Measurements from ENCODE around the gene DCLK1.
"Not testable (repeated sequence)": the region's sequence is repeated elsewhere in the genome, so short reads cannot be mapped to it uniquely, and the experiment has no call there.

DCLK1 gene

DNA sequence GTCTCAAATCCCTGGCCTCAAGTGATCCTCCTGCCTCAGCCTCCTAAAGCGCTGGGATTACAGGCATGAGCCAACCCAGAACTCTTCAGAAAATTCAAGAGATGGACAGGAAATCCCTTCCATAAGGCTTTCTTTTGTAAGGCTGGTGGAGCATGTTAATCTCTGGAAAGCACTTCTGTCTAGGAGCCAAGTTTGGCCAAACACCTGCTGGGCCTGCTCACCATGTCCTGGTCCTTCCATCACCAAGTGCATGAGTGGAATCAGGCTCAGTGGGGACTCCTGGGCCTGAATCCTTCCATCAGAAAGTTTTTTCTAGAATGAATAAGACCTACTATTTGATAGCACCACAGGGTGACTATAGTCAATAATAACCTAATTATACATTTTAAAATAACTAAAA, 148.0 kb downstream of the DCLK1 start:
- DNase-seq: no peak

GRCh38 chr13:35979361-35979951, 151.7 kb downstream of the DCLK1 start:
- no peak for DNase-seq

GRCh38 chr13:35978607-35979316, 152.4 kb downstream of the DCLK1 start:
- no peak for DNase-seq

GRCh38 chr13:35977060-35977459, 154.1 kb downstream of the DCLK1 start:
- no peak for DNase-seq

GRCh38 chr13:35976126-35976525, 155.1 kb downstream of the DCLK1 start:
- no peak for DNase-seq

DNA sequence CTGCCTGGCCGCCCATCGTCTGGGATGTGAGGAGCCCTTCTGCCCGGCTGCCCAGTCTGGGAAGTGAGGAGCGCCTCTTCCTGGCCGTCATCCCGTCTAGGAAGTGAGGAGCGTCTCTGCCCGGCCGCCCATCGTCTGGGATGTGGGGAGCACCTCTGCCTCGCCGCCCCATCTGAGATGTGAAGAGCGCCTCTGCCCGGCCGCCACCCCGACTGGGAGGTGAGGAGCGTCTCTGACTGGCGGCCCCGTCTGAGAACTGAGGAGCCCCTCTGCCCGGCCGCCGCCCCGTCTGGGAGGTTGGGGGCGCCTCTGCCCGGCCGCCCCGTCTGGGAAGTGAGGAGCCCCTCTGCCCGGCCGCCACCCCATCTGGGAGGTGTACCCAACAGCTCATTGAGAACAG, 164.2 kb downstream of the DCLK1 start:
- not testable (repeated sequence) for DNase-seq

DNA sequence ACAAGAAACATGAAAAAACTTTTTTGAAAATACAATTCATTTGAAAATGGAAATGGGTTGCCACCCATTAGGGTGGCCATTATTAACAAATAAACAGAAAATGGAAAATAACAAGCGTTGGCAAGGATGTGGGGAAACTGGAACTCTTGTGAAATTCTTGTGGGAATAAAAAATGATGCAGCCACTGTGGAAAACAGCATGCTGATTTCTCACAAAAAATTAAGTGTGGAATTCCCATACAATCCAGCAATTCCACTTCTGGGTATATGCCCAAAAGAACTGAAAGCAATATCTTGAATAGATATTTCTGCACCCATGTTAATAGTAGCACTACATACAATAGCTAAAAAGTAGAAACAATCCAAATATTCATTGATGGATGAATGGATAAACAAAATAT, 165.2 kb downstream of the DCLK1 start:
- no peak for DNase-seq

DNA sequence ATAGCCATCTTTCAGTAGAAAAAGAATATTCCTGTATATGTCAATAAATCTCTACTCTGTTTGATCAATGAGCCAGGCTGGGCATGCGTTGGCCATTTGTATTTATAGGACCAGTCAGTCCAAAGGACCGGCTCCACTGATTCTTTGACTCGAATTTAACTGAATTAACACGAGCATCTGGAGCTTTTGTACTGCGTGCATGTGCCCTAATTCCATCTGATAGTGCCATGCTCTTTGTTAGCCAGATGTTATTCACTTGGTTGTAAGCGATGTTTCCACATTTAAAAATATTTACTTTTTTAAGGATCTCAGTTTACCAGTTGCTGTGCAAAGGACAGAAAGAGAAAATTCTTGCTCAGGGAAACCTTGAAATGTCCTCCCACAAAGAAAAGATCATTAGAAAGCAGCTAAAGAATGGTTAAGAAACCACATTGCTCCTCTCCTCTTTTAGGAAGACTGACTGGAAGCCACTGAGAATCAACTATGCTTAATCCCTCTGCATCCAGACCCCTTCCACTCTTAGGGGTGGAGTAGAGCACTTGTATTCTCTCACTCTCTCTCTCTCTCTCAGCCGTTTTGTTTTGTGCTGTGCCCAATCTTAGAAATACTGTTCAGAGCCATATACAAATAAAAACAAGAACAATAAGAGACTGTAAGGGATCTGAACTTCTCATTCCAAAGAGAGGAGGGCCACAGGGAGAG, 165.8 kb downstream of the DCLK1 start:
- no peak for DNase-seq

- DNase-seq: no peak
Observed at GRCh38 chr13:35964863-35965180, 166.4 kb downstream of the DCLK1 start.

- no peak for DNase-seq
Observed at GRCh38 chr13:35964011-35964862, 166.9 kb downstream of the DCLK1 start.

DNA sequence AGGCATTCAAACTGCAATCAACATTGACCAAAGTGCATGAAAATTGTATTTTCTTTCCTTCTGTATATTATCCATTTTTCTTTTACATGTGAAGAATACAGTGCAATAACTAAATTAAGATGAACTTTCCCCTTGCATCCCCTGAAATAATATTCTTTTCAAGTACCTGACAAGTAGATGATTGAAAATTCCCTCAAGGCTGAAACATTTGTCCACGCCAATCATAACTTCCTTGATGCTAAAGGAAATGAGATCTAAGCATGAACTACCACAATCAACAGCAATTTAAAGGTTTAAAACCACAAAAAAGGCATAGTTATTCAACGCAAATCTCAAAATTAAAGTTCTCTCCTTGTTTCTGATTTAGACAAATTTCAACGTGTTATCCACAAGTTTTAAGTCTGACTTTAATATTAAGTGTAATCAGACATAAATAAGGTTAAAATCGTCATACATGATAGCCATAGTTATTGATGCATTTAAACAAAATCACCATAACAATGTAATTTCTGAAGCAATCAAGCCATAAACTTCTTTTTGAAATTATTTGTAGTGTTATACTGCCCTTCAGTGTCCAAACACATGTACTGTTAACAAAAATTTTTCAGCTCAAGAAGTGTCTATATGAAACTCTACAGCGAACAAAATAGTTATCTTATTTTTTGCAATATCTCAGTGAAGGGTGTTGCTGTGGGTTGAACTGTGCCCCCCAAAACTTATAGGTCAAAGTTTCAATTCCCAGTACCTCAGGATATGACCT, 169.5 kb downstream of the DCLK1 start:
- no peak for DNase-seq

- DNase-seq: no peak
Observed at GRCh38 chr13:35961002-35961401, 170.2 kb downstream of the DCLK1 start.

DNA sequence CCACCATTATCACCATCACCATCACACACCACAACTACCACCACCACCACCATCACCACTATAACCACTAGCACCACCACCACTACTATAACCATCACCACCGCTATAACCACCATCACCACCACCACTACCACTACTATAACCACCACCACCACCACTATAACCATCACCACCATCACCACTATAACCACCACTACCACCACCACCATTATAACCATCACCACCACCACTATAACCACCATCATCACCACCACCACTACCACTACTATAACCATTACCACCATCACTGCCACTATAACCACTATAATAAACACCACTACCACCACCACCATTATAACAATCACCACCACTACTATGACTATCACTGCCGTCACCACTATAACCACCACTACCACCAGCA, 173.2 kb downstream of the DCLK1 start:
- DNase-seq: no peak

GRCh38 chr13:35957241-35957731, 173.9 kb downstream of the DCLK1 start:
- no peak for DNase-seq

DNA sequence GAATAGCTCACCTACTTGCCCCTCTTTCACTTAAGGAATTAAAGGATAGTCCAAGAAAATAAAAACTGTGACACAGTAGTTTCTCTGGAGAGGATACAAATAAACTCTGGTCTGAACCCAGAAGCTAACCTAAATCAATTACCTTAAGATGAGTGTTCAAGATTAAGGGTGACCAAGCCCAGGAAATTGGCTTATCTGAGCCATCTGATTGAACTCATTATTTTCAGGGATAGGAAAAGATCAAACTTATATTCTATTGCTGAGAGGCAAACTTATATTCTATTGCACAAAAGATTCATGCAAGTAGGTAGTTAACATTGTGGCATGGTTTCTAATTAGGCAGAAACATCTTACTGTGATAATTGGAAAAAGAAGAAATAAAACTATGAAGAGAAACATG, 175.1 kb downstream of the DCLK1 start:
- no peak for DNase-seq

DNA sequence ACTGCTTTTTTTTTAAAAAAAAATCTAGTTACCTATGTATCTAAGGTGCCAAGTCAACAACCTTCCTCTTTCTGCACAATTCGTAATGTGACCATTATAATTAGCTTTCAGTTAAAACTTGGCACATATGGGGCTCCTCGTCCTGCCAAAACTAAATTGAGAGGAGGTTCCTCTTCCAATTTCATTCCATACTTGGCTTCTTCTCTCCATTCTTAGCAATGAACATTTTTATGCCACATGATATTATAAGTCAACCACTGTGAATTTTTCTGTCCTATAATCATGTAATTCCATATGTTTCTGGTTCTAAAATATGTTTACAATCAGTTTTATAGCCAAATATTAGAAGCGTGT, 177.0 kb downstream of the DCLK1 start:
- DNase-seq: no peak

- DNase-seq: no peak
Observed at GRCh38 chr13:35953537-35954206, 177.5 kb downstream of the DCLK1 start.

DNA sequence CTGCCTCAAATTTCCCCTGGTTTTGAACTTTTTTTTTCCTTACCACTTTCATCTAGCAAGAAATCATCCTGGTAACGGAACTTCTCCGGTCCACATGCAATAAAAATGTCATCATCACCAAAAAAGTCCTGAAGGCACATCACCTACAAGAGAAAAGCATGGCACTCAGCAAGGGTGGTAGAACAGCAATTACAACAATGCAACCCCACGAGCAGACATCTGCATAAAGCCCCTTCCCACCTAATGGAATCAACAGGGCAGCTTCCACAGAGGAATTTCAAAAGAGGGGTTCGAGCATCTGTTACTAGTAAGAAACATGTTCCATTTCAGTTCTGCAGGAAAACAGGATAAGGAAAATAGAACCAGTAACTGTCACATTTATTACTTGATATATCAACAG, 183.9 kb downstream of the DCLK1 start:
- DNase-seq: no peak

DNA sequence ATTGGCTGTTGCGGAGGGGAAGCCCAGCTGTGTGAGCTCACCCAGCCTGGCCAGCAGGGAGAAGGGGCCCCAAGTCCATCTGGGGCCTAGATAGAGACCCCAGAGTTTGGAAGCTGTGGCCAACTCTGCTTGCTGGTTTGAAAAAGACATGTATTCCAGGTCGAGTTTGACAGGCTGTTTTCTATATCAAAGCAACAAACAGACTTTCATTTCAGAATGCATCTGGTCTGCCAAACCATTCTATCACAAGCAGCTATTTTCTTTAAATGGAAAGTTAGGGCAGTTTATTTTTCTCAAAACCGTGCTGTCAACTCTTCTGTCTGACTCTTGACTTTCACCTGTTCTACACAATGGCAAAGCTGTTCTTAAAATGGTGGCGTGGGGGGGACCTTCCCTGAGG, 185.8 kb downstream of the DCLK1 start:
- DNase-seq: no peak

DNA sequence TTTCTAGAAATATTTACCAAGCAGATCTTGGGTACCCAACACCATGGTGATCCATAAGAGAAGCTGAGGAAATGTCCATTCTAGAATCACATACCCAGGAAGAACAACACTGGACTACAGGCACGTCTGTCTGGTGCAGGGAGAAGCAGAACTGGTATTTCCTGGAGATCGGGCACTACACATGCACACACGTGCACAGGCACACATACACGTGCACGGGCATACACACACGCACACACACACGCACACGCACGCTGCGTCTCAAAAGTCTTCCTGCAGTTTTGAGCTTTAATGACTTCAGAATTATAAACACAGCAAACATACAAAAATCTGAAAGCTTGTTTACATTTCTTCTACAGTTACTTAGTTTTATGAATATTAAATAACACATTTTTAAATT, 189.8 kb downstream of the DCLK1 start:
- DNase-seq: no peak

- no peak for DNase-seq
Observed at GRCh38 chr13:35940734-35941133, 190.4 kb downstream of the DCLK1 start.

All from activated gamma-delta T cell treated with Interleukin-2 at 50 U/mL for 16 hours (primary cell).